Caco-2 (cell line): ENCODE measurements around the gene NLRP1. TPM values are rescaled to one million over a fixed set of nuclear protein-coding genes. Genes with fewer than 3 reads are reported as not detected.

Experiments
- BruUV-seq: library from RNA; stranded (reverse); fragments of 400-500 nt; replicated peaks from 2 replicates; lab custom pipeline; 2021; lab: Mats Ljungman, UMichigan
- CTCF ChIA-PET: fragments of 300-600 bp; sonication (Branson Sonifier 250); formaldehyde crosslinking; loops from one replicate; lab custom pipeline; 2022; ENCODE audit warnings: antibody characterized with exemption; lab: Charles Lee
- POLR2A ChIA-PET: fragments of 300-600 bp; sonication (Branson Sonifier 250); formaldehyde crosslinking; loops from one replicate; lab custom pipeline; 2022; ENCODE audit warnings: antibody characterized with exemption; lab: Charles Lee
- DNase-seq, 2 experiments: peaks; one replicate each; pipeline versions ENCODE4 v3.0.0 to v3.0.0-alpha.2; 2020 to 2022
- H3K27me3 ChIP-seq: replicated peaks from 2 replicates; pipeline ENCODE4 v1.6.0; 2011; ENCODE audit warnings: low read length; ENCODE audit not compliant: control insufficient read depth, insufficient read depth
- H3K36me3 ChIP-seq: 2 replicates; pipeline ENCODE4 v1.5.1; 2011; ENCODE audit warnings: low read length; ENCODE audit not compliant: control insufficient read depth, insufficient read depth
- H3K4me1 ChIP-seq: fragments of 250-450 bp; sonication (Bioruptor Pico); 2 replicates; pipeline ENCODE4 v1.5.1; 2020; ENCODE audit warnings: mild to moderate bottlenecking
- H3K4me3 ChIP-seq: 2 replicates; pipeline ENCODE4 v1.5.1; 2011; ENCODE audit warnings: low read depth, mild to moderate bottlenecking, control low read depth, low read length
- H3K9me3 ChIP-seq: fragments of 250-450 bp; sonication (Bioruptor Pico); 2 replicates; pipeline ENCODE4 v1.5.1; 2020; ENCODE audit warnings: mild to moderate bottlenecking, moderate library complexity
- H3K27ac Mint-ChIP-seq: one replicate; pipeline ENCODE4 v1.8.0; 2022; ENCODE audit warnings: mixed read lengths; ENCODE audit not compliant: unreplicated experiment
- H3K27me3 Mint-ChIP-seq: one replicate; pipeline ENCODE4 v1.8.0; 2022; ENCODE audit warnings: mixed read lengths; ENCODE audit not compliant: insufficient read depth, unreplicated experiment
- H3K36me3 Mint-ChIP-seq: one replicate; pipeline ENCODE4 v1.8.0; 2022; ENCODE audit warnings: mild to moderate bottlenecking, mixed read lengths; ENCODE audit not compliant: insufficient read depth, unreplicated experiment
- H3K4me1 Mint-ChIP-seq: one replicate; pipeline ENCODE4 v1.8.0; 2022; ENCODE audit warnings: low read depth, mixed read lengths; ENCODE audit not compliant: unreplicated experiment
- H3K4me3 Mint-ChIP-seq: one replicate; pipeline ENCODE4 v1.8.0; 2022; ENCODE audit warnings: mild to moderate bottlenecking, moderate library complexity, mixed read lengths; ENCODE audit not compliant: unreplicated experiment
- H3K9me3 Mint-ChIP-seq: one replicate; pipeline ENCODE4 v1.8.0; 2022; ENCODE audit warnings: mixed read lengths; ENCODE audit not compliant: unreplicated experiment
- intact Hi-C: fragments of 100-400 bp; cut with micrococcal nuclease; formaldehyde crosslinking; loops from one replicate; pipeline ENCODE4 v1.10.0; 2022; ENCODE audit not compliant: unreplicated experiment
- total RNA-seq: library from RNA; stranded (reverse); gene quantifications from 2 replicates; pipeline ENCODE4 v1.2.3, GENCODE V29; 2022
- TF ChIP-seq, protein P1 (sequence below), 2 experiments: fragments of 200-600 bp in 1 of 2; IDR thresholded peaks; 1 replicate in 1 of 2; 2 replicates in 1 of 2; pipeline versions ENCODE4 v1.5.1 to v1.8.0; 2011 to 2022; ENCODE audit warnings: antibody characterized with exemption in 1 of 2, control low read depth in 1 of 2, inconsistent platforms in 1 of 2, low read depth in 1 of 2, low read length in 1 of 2, mild to moderate bottlenecking in 1 of 2, moderate library complexity in 1 of 2; ENCODE audit not compliant: insufficient read depth in 1 of 2, severe bottlenecking in 1 of 2, unreplicated experiment in 1 of 2

The NLRP1 gene
- total RNA-seq, 1 experiment from 2014 or later: 0.09 TPM

DNA sequence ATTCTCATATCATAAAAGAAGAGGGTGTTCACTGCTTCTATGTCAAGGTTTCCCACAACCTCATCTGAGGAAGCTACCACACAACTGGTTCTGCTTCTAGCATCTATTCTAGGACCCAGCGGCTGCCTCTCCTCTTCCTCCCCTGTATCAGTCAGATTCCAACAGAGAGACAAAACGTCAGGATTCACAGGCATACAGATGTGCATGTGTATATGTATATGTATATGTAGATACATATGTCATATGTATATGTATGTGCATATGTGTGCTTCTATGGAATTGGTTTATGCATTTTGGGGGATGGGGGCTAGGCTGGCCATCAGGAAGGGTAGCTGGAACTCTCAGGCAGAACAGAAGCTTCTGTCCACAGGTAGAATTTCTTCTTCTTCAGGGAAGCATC lies 37.4 kb upstream of the NLRP1 start:
- H3K27me3 ChIP-seq: no peaks in the 10 kb centered on the region
- no peaks in the 10 kb centered on the region for H3K4me1 Mint-ChIP-seq
- DNase-seq: no peak
- ChIA-PET POLR2A (no interaction called here), CTCF (no interaction called here)
- TF ChIP-seq, protein P1, sequence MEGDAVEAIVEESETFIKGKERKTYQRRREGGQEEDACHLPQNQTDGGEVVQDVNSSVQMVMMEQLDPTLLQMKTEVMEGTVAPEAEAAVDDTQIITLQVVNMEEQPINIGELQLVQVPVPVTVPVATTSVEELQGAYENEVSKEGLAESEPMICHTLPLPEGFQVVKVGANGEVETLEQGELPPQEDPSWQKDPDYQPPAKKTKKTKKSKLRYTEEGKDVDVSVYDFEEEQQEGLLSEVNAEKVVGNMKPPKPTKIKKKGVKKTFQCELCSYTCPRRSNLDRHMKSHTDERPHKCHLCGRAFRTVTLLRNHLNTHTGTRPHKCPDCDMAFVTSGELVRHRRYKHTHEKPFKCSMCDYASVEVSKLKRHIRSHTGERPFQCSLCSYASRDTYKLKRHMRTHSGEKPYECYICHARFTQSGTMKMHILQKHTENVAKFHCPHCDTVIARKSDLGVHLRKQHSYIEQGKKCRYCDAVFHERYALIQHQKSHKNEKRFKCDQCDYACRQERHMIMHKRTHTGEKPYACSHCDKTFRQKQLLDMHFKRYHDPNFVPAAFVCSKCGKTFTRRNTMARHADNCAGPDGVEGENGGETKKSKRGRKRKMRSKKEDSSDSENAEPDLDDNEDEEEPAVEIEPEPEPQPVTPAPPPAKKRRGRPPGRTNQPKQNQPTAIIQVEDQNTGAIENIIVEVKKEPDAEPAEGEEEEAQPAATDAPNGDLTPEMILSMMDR (IDR thresholded peaks at IDR 0.05; ENCODE audit: insufficient read depth in 1 of 2, low read depth in 1 of 2, low read length in 1 of 2, severe bottlenecking in 1 of 2, unreplicated experiment in 1 of 2): no peak
- H3K9me3 Mint-ChIP-seq: no peaks in the 10 kb centered on the region
- no peak overlapping the region for H3K4me3 ChIP-seq
- peaks cover 13% of the 10 kb centered on the region for H3K27me3 Mint-ChIP-seq
- no TSS peak for BruUV-seq
- no peak overlapping the region for H3K27ac Mint-ChIP-seq
- no peak overlapping the region for H3K4me3 Mint-ChIP-seq
- intact Hi-C loops: no loop called here
- no peaks in the 10 kb centered on the region for H3K36me3 ChIP-seq
- no peaks in the 10 kb centered on the region for H3K9me3 ChIP-seq
- H3K36me3 Mint-ChIP-seq: no peaks in the 10 kb centered on the region
- no peaks in the 10 kb centered on the region for H3K4me1 ChIP-seq

DNA sequence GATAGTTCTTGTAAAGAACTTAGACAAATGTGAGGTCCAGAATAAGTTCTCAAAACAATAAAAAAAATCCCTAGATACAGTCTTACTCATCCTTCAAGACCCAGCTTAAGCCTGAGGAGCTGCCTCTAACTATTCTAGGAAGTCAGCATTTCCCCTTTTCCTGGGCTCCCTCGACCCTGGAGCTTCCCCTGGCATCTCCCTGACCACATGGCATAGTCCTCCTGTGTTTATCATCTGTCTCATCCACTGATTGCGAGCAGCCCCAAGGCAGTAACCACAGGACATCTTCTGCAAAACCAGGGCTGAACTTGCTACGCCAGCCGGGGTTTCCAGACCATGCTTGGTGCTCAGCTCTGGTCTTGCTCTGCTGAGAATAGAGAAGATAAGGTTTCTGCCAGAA lies 36.7 kb upstream of the NLRP1 start:
- Histone ChIP-seq H3K36me3 (no peaks in the 10 kb centered on the region), H3K4me1 (no peaks in the 10 kb centered on the region), H3K27me3 (no peaks in the 10 kb centered on the region), H3K4me3 (no peak overlapping the region), H3K9me3 (no peaks in the 10 kb centered on the region)
- Mint-ChIP-seq H3K36me3 (no peaks in the 10 kb centered on the region), H3K4me3 (no peak overlapping the region), H3K27ac (no peak overlapping the region), H3K9me3 (no peaks in the 10 kb centered on the region), H3K4me1 (no peaks in the 10 kb centered on the region), H3K27me3 (peaks cover 6% of the 10 kb centered on the region)
- ChIA-PET CTCF (no interaction called here), POLR2A (no interaction called here)
- TF ChIP-seq, protein P1 (IDR thresholded peaks at IDR 0.05; ENCODE audit: insufficient read depth in 1 of 2, low read depth in 1 of 2, low read length in 1 of 2, severe bottlenecking in 1 of 2, unreplicated experiment in 1 of 2): no peak
- DNase-seq: no peak
- intact Hi-C loops: no loop called here
- BruUV-seq: no TSS peak

DNA sequence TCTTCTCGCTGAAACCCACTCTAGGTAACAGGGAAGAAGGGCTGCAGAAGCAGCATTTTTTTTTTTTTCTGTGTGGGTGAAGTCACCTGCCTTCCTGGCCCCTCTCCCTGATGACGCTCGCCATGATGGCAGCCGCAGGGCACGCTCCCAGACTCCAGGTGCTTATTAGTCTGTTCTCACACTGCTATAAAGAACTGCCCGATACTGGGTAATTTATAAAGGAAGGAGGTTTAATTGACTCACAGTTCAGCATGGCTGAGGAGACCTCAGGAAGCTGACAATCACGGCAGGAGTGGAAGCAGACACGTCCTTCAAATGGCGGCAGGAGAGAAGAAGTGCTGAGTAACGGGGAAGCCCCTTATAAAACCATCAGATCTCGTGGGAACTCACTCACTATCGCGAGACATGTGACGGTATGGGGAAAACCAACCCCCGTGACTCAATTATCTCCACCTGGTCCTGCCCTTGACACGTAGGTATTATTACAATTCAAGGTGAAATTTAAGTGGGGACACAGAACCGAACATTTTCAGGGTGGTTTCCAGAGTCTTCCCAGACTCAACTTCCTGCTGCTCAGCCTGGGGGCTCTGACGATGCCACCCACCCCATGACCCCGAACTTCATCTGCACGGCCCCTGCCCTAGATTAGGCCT lies 34.9 kb upstream of the NLRP1 start:
- no peaks in the 10 kb centered on the region for H3K4me1 ChIP-seq
- Mint-ChIP-seq H3K4me3 (no peak overlapping the region), H3K27ac (no peak overlapping the region), H3K9me3 (no peaks in the 10 kb centered on the region), H3K36me3 (no peaks in the 10 kb centered on the region), H3K4me1 (no peaks in the 10 kb centered on the region), H3K27me3 (peaks cover 6% of the 10 kb centered on the region)
- ChIA-PET POLR2A (no interaction called here), CTCF (no interaction called here)
- DNase-seq: no peak
- H3K27me3 ChIP-seq: no peaks in the 10 kb centered on the region
- H3K9me3 ChIP-seq: no peaks in the 10 kb centered on the region
- intact Hi-C loops: no loop called here
- no peak overlapping the region for H3K4me3 ChIP-seq
- BruUV-seq: no TSS peak
- H3K36me3 ChIP-seq: no peaks in the 10 kb centered on the region
- TF ChIP-seq, protein P1 (IDR thresholded peaks at IDR 0.05; ENCODE audit: insufficient read depth in 1 of 2, low read depth in 1 of 2, low read length in 1 of 2, severe bottlenecking in 1 of 2, unreplicated experiment in 1 of 2): no peak
